PC-3 (cell line): ENCODE data around the gene PCDHGB4. TPM values are rescaled to one million over a fixed set of nuclear protein-coding genes. Genes with fewer than 3 reads are reported as not detected.

Experiments used
- ATAC-seq: fragments of 200-7000 bp; cut with Tn5 transposase; 2 replicates; pipeline ENCODE4 v1.9.1; 2020; ENCODE audit warnings: mild to moderate bottlenecking, moderate library complexity
- BruUV-seq: library from RNA; stranded (reverse); fragments of 400-500 nt; replicated peaks from 2 replicates; lab custom pipeline; 2021; lab: Mats Ljungman, UMichigan
- CTCF ChIA-PET: fragments of 300-600 bp; sonication (Branson Sonifier 250); formaldehyde crosslinking; loops from one replicate; lab custom pipeline; 2022; ENCODE audit warnings: antibody characterized with exemption; lab: Charles Lee
- POLR2A ChIA-PET: fragments of 300-600 bp; sonication (Branson Sonifier 250); formaldehyde crosslinking; loops from one replicate; lab custom pipeline; 2022; ENCODE audit warnings: antibody characterized with exemption; ENCODE audit not compliant: unreplicated experiment; lab: Charles Lee
- DNase-seq: peaks from one replicate; pipeline ENCODE4 v3.0.0-alpha.2; 2015
- H2AFZ ChIP-seq: fragments of 300-600 bp; sonication (generic); 2 replicates; pipeline ENCODE4 v1.6.0; 2016; ENCODE audit warnings: antibody characterized with exemption, low read length
- H3F3A ChIP-seq: fragments of 300-600 bp; sonication (generic); one replicate; pipeline ENCODE4 v1.6.0; 2017; ENCODE audit warnings: antibody characterized with exemption, low read length, control low read depth, mild to moderate bottlenecking; ENCODE audit not compliant: unreplicated experiment
- H3K27ac ChIP-seq: fragments of 300-600 bp; sonication (generic); 2 replicates; pipeline ENCODE4 v1.5.1; 2016; ENCODE audit warnings: mild to moderate bottlenecking, low read length
- H3K27me3 ChIP-seq: fragments of 300-600 bp; sonication (generic); 2 replicates; pipeline ENCODE4 v1.6.1; 2016; ENCODE audit warnings: low read length, mixed read lengths
- H3K36me3 ChIP-seq: fragments of 300-600 bp; sonication (generic); 2 replicates; pipeline ENCODE4 v1.6.1; 2016; ENCODE audit warnings: low read depth, mixed run types, low read length, mixed read lengths
- H3K4me1 ChIP-seq: fragments of 300-600 bp; sonication (generic); 2 replicates; pipeline ENCODE4 v1.5.1; 2016; ENCODE audit warnings: low read length; ENCODE audit not compliant: insufficient read depth
- H3K4me2 ChIP-seq: fragments of 300-600 bp; sonication (generic); 2 replicates; pipeline ENCODE4 v1.6.0; 2016; ENCODE audit warnings: low read length
- H3K4me3 ChIP-seq: fragments of 300-600 bp; sonication (generic); 2 replicates; pipeline ENCODE4 v1.5.1; 2016; ENCODE audit warnings: mild to moderate bottlenecking, low read length, mixed read lengths
- H3K79me2 ChIP-seq: fragments of 300-600 bp; sonication (generic); 2 replicates; pipeline ENCODE4 v1.6.1; 2017; ENCODE audit warnings: low read length, mixed read lengths
- H3K9ac ChIP-seq: fragments of 300-600 bp; sonication (generic); 2 replicates; pipeline ENCODE4 v1.6.0; 2016; ENCODE audit warnings: mild to moderate bottlenecking, low read length
- H3K9me2 ChIP-seq: fragments of 300-600 bp; sonication (generic); replicated peaks from 2 replicates; pipeline ENCODE4 v1.6.1; 2016; ENCODE audit warnings: mixed run types, low read length, mixed read lengths
- H3K9me3 ChIP-seq: fragments of 300-600 bp; sonication (generic); 2 replicates; pipeline ENCODE4 v1.6.1; 2016; ENCODE audit warnings: low read length, mixed read lengths
- H4K20me1 ChIP-seq: fragments of 300-600 bp; sonication (generic); 2 replicates; pipeline ENCODE4 v1.6.1; 2016; ENCODE audit warnings: low read length, mixed read lengths
- CTCF ChIP-seq: fragments of 300-600 bp; sonication (generic); conservative IDR thresholded peaks from 2 replicates; pipeline ENCODE4 v1.5.1; 2017; ENCODE audit warnings: antibody characterized with exemption, low read depth, mild to moderate bottlenecking, low read length
- EZH2 ChIP-seq: fragments of 300-600 bp; sonication (generic); IDR thresholded peaks from one replicate; pipeline ENCODE4 v1.6.1; 2017; ENCODE audit warnings: antibody characterized with exemption, mild to moderate bottlenecking, low read length; ENCODE audit not compliant: unreplicated experiment
- EZH2phosphoT487 ChIP-seq: fragments of 300-600 bp; sonication (generic); IDR thresholded peaks from 2 replicates; pipeline ENCODE4 v1.6.1; 2018; ENCODE audit warnings: mild to moderate bottlenecking, antibody characterized with exemption, low read length, borderline replicate concordance
- intact Hi-C: fragments of 100-400 bp; cut with micrococcal nuclease; formaldehyde crosslinking; loops from 2 replicates; pipeline ENCODE4 v1.9.0; 2023
- total RNA-seq: library from RNA; depleted of rRNA; stranded (reverse); fragments of >200 nt; gene quantifications from 2 replicates; pipeline ENCODE4 v1.2.3, GENCODE V29; 2014

PCDHGB4 gene
- total RNA-seq, 1 experiment from 2014 or later: 0.73 TPM

DNA sequence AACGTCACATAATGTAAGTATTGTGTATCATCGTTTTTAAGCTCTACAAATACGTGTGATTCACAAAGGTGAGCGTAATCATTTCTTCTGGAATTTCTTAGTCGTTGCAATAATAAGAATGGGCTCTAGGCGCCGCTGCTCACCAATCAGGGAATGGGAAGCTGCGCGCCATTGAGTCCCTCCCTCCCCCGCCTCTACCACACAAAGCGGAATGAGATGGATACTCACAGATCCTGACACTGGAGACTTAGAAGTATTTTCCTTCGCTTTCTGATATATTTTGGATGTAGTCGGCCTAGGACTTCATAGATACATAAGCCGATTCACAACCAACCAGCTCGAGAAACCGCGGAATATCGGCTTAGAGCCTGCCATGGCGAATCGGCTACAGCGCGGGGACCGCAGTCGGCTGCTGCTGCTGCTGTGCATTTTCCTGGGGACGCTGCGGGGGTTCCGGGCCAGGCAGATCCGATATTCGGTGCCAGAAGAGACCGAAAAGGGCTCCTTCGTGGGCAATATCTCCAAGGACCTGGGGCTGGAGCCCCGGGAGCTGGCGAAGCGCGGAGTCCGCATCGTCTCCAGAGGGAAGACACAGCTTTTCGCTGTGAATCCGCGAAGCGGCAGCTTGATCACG lies 33.5 kb downstream of the PCDHGB4 start, which contains the start of gene PCDHGA11:
TSS of gene PCDHGA11 (plus strand) at position 197 of the 634 bp plus-strand sequence. CDS start at position 374, 177 bp downstream.
- H3K9me2 ChIP-seq: no peaks in the 10 kb centered on the region
- H3K79me2 ChIP-seq: no peaks in the 10 kb centered on the region
- CTCF ChIA-PET: interaction anchor here (0.6 kb wide), 1 partner anchor 250 kb away, joined by 3 read pairs; no protein-coding TSS in a partner anchor
- no peak; the same call in 1 of the 2 replicates for TF ChIP-seq CTCF
- TF ChIP-seq EZH2: no peak
- no peak for TF ChIP-seq EZH2phosphoT487
- no peaks in the 10 kb centered on the region for H3K27me3 ChIP-seq
- BruUV-seq: no TSS peak
- no peak for ATAC-seq
- H3F3A ChIP-seq: no peaks in the 10 kb centered on the region
- intact Hi-C loops: no loop called here
- no peaks in the 10 kb centered on the region for H3K4me1 ChIP-seq
- no peak within 1 kb of the TSS for H3K4me3 ChIP-seq
- no peak within 1 kb of the TSS for H2AFZ ChIP-seq
- POLR2A ChIA-PET: no interaction called here
- H3K36me3 ChIP-seq: no peaks in the 10 kb centered on the region; the same call in 1 of the 2 replicates
- H3K9ac ChIP-seq: no peak within 1 kb of the TSS
- no peaks in the 10 kb centered on the region for H4K20me1 ChIP-seq
- H3K9me3 ChIP-seq: no peaks in the 10 kb centered on the region
- H3K27ac ChIP-seq: no peak within 1 kb of the TSS
- DNase-seq: no peak
- H3K4me2 ChIP-seq: no peak within 1 kb of the TSS

- H3K9me3 ChIP-seq: no peaks in the 10 kb centered on the region
Observed at GRCh38 chr5:141421489-141421855, 34.0 kb downstream of the PCDHGB4 start.

More at GRCh38 chr5:141421489-141421855, 34.0 kb downstream of the PCDHGB4 start:
- no peaks in the 10 kb centered on the region for H3K27me3 ChIP-seq
- H3K36me3 ChIP-seq: no peaks in the 10 kb centered on the region; the same call in 1 of the 2 replicates
- H3K9me2 ChIP-seq: no peaks in the 10 kb centered on the region
- H3K27ac ChIP-seq: no peak overlapping the region
- no peak overlapping the region for H3K4me3 ChIP-seq
- DNase-seq (no peak), ATAC-seq (no peak)
- H2AFZ ChIP-seq: no peak overlapping the region
- no peaks in the 10 kb centered on the region for H3K4me1 ChIP-seq
- ChIA-PET POLR2A (no interaction called here), CTCF (interaction anchor here (0.6 kb wide), 1 partner anchor 250 kb away, joined by 3 read pairs; no protein-coding TSS in a partner anchor)
- intact Hi-C loops: no loop called here
- H3K4me2 ChIP-seq: no peak overlapping the region
- no peak overlapping the region for H3K9ac ChIP-seq
- H3F3A ChIP-seq: no peaks in the 10 kb centered on the region
- no peaks in the 10 kb centered on the region for H3K79me2 ChIP-seq
- no TSS peak for BruUV-seq
- no peaks in the 10 kb centered on the region for H4K20me1 ChIP-seq
- TF ChIP-seq EZH2 (no peak), EZH2phosphoT487 (no peak), CTCF (no peak)
